Bronchial epithelial cell (primary cell): ENCODE data around the gene LRRC37A2. TPM values are rescaled to one million over a fixed set of nuclear protein-coding genes. Genes with fewer than 3 reads are reported as not detected.
"Not testable (repeated sequence)": the region's sequence is repeated elsewhere in the genome, so short reads cannot be mapped to it uniquely, and the experiment has no call there.

ENCODE experiments used
- DNase-seq: peaks from one replicate; pipeline ENCODE4 v3.0.0-alpha.2; 2010; ENCODE audit warnings: low read depth
- FAIRE-seq: peaks from 2 replicates; lab custom pipeline; 2011; peaks lifted over from hg19 to GRCh38; lab: Jason Lieb, UNC
- H3K27me3 ChIP-seq: 2 replicates; pipeline ENCODE4 v1.5.1; 2011; ENCODE audit warnings: low read length; ENCODE audit not compliant: control insufficient read depth, insufficient read depth
- H3K36me3 ChIP-seq: 2 replicates; pipeline ENCODE4 v1.5.1; 2011; ENCODE audit warnings: low read length; ENCODE audit not compliant: control insufficient read depth, insufficient read depth
- H3K4me3 ChIP-seq: 2 replicates; pipeline ENCODE4 v1.5.1; 2011; ENCODE audit warnings: mild to moderate bottlenecking, low read depth, low read length, control low read depth
- total RNA-seq: library from RNA; depleted of rRNA; stranded (reverse); fragments of >200 nt; gene quantifications from 2 replicates; pipeline ENCODE4 v1.2.1, GENCODE V29; 2014

The LRRC37A2 gene
- total RNA-seq, 1 donor from 2014 or later = 3.7 TPM

DNA sequence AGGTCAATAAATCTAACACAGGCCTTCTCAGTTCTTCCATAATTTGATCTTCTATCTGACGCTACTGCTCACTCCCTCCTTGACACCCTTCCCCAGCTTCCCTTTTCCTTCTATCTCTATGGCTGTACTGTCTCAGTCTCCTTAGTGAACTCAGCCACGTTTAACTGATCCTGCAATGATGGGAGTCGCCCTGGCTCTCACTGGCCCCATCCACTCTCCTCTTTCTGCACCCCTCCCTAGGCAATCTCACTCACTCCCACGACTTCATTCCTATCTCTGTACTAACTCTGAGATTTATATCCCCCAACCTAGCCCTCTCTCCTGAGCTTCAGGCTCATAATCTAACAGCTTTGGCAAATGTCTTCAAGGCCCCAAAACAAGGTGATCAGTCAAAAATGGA lies 59.5 kb downstream of the LRRC37A2 start:
- not testable (repeated sequence) for DNase-seq, H3K36me3 ChIP-seq, H3K27me3 ChIP-seq, H3K4me3 ChIP-seq
- peak; percentile 90 for FAIRE-seq

DNA sequence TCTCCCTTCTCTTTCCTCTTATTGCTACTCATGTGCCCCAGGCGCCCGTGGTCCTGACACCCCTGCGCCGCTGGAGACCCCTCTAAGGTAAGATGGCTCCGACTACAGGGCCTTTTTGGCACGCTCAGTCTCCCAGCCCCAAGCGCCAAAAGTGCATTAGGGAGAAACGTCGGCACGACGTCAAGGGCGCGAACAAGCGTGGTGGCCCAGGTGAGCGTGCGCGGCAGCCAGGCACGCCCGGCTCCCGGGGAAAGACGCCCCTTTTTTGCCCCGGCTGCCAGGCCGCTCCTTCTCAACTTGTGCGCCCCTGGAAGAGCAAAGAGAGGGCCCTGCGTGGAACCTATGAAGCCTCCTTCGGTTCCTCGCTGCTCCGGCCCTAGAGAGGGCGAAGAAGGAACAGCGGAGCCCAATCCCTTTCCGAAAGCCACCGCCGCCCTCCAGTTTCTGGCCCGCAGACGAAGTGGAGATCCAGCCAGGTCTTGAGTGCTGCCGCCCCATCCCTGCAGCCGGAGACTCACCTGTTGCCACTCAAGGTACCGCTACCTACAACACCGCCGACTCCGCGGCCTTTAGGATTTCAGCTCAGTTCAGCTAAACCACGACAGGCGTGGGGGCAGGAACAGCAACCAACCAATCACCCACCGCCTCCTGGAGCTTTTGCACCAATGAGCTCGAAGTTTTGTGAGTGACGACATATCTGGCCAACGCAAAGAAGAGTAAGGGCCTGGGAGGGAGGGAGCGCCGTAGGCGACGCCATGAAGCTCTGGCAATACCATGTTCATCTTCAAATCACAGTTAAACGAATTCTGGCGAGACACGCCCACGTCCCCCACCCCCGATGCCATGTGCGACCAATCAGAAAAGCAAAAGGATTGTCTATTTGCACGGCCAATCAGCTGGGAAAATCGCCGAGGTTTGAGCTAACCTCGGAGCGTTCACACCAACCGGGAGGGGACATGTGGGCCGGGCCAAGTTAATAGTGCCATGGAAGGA lies 67.1 kb downstream of the LRRC37A2 start, which contains the start of gene ARL17A:
Gene ARL17A, minus strand, starts transcription at position 609 of the 993 bp plus-strand sequence. CDS start 3,369 bp downstream, outside the sequence.
- peak; percentile 100 for FAIRE-seq
- not testable (repeated sequence) for H3K36me3 ChIP-seq, H3K27me3 ChIP-seq, H3K4me3 ChIP-seq, DNase-seq

DNA sequence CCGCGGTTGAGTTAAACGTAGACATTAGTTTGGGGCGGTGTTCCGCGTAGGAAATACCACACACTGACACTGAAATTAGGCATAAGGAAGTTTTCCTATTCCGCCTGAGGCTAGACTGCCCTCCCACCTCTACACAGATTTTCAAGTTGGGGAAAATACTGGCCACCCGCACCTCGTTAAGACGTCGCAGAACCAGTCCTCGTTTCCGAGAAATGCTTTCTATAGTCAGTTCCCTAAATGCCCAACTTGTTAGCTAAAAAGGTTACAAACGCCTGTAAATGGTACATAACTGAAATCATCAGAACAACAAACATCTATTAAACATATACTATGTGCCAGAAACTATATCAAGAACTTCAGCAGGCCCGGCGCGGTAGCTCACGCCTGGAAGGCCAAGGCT lies 67.8 kb downstream of the LRRC37A2 start:
- not testable (repeated sequence) for H3K4me3 ChIP-seq, FAIRE-seq, DNase-seq, H3K27me3 ChIP-seq, H3K36me3 ChIP-seq

DNA sequence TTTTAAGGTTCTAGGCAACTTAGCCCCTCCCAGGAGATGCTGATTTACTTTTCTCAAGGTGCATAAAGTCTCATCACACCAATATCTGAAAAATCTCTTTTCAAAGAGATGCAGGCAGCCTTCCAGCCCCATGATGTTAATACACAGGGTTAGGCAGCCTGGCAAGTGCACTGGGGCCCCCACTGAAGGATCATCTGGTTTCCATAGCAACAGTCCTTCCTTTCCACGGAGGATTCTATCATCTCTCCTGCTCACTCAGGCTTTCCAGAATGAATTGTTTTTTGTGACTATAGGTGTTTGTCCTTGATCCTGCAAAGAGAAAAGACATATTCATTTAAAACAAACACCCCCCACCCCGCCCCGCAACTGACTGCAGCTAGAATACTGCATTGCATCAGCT lies 73.2 kb downstream of the LRRC37A2 start:
- not testable (repeated sequence) for DNase-seq, H3K36me3 ChIP-seq, H3K27me3 ChIP-seq, H3K4me3 ChIP-seq
- FAIRE-seq = peak; percentile 85

DNA sequence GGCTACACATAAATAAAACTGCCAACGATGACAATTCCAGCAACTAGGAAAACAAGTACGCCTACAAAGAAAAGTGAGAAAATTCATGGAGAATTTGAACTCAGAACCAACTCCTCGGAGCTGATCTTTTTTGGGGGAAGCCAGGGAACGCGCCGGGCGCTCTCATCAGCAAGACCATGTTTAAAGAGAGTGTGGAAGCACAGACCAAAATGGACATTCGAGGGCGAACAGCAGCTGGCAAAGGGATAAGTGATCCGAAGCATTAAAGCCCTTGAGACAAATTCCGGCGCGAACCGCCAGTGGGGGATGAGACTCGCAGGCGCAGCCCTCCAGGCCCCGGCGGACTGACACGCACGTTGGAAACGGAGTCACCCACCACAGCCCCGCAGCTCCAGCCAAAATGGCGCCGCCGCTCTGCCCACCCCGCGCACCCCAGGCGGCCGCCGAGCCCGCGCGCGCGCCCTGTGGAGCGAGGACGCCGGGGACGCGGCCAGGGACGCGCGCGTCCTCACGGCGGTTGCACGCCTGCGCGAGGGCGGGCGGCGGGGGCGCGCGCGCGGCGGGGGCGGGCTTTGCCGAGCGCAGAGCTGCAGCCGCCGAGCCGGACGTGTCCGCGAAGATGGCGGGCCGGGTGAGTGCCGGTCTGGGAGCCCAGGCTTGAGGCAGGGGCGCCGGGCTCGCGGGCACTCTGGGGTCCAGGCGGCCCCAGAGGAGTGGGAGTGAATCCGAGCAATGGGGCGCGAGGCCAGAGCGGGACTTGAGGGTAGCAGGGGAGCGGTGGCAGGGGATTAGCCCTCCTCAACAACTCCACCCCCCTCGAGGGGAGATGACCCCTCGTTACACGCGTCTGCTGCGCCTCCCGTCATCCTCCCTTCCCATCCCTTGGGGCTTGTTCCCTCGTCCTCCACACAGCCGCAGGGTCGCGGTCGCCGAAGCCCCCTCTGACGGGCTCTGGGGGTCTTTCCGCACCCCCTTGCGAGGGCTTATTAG lies 78.2 kb downstream of the LRRC37A2 start, which contains the start of gene NSF:
Gene NSF, plus strand, starts transcription at position 513 of the 990 bp plus-strand sequence. Its CDS starts 107 bp downstream, at position 620.
- not testable (repeated sequence) for H3K36me3 ChIP-seq, FAIRE-seq, DNase-seq, H3K27me3 ChIP-seq, H3K4me3 ChIP-seq

DNA sequence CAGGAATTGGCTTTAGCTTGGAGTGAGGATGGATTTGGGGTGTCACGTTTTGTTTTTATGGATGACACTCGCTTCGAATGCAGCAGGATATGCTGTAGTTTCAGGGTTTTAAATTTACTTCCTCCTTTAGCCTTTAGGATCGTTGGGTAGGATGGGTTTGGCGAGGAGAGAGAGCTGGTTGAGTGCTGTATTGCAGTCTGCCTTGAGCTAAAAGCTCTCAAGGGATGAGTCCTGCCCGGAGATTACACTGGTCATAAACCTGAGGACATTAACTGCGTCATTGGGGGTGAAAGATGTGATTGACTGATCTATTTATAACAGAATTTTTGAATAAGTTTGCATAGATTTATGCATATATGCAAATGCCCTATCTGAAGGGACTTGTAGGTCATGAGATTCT lies 79.1 kb downstream of the LRRC37A2 start:
- not testable (repeated sequence) for DNase-seq, H3K27me3 ChIP-seq, H3K4me3 ChIP-seq, H3K36me3 ChIP-seq
- peak; percentile 91 for FAIRE-seq

DNA sequence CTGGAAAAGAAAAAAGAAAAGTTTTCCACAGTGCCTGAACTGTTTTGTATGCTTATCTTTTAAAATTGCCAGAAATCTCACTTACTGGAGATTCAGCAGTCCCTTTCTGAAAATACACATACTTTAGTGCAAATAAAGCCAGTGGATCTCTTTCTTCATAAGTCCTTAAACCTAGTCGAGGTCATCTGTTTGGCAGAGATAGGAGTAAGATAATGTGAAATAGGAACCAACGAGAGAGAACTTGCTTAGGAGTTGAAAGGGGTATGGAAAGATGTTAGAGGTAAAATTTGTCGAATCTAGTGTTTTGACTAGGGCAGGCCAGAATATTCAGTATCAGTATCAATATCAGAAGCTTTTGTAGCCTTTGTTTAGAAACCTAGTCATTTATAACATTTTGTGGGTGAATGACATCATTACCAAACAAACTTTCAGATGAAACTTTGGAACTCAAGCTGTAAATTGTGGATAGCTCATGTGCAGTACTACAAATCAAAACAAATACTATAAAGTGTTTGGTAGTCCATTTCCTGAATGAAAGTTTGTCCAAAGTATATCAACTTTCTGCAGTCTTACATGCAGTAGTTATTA lies 86.2 kb downstream of the LRRC37A2 start:
- not testable (repeated sequence) for DNase-seq, H3K4me3 ChIP-seq, H3K27me3 ChIP-seq, H3K36me3 ChIP-seq
- FAIRE-seq = peak; percentile 94

DNA sequence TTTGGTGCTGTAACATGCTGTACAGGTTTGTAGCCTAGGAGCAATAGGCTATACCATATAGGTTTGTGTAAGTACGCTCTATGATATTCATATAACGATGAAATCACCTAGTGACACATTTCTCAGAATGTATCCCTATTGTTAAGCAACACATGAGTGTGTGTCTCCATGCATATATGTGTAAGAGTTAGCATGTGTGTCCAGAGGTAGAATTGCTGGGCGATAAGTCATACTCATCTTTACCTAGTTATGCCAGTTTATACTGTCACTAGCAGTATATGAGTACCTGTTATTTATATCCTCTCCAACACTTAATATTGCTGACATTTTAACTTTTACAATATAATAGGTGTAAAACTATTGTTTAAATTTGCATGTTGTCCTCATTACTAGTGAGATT lies 88.5 kb downstream of the LRRC37A2 start:
- H3K36me3 ChIP-seq, H3K27me3 ChIP-seq, H3K4me3 ChIP-seq, DNase-seq: not testable (repeated sequence)
- FAIRE-seq = peak; percentile 96

DNA sequence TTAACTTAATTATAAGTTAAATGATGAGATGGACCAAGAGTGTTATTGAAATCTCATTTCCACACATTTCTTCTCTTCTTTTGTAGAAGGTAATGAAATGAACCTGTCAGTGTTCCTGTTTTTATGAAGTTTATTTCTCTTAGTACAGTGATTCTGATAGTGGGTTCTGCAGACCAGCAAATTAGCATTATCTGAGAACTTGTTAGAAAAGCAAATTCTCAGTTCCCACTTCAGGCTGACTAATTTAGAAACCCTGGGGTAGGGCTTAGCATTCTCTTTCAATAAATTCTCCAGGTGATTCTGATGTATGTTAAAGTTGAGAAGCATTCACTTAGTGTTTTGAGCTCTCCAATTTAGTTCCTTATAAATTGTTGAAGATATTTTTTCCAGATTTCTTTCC lies 90.9 kb downstream of the LRRC37A2 start:
- not testable (repeated sequence) for FAIRE-seq, H3K36me3 ChIP-seq, DNase-seq, H3K27me3 ChIP-seq, H3K4me3 ChIP-seq

Other genes starting within 250 kb of the LRRC37A2 start
- 1.8 and 1.9 TPM in 2 replicates for gene LRRC37A, start 217.3 kb upstream of the LRRC37A2 start, total RNA-seq
- gene ARL17B, start 150.7 kb upstream of the LRRC37A2 start, total RNA-seq = 1.5 and 2.1 TPM in 2 replicates
- 1.5 and 2.9 TPM in 2 replicates for gene ARL17A, start 67.2 kb downstream of the LRRC37A2 start, total RNA-seq
- 21.9 and 32.0 TPM in 2 replicates for gene NSF, start 78.2 kb downstream of the LRRC37A2 start, total RNA-seq